Activated CD8-positive, alpha-beta T cell treated with anti-CD3 and anti-CD28 coated beads for 36 hours (primary cell): ENCODE results near the gene ZNF208. TPM values are rescaled to one million over a fixed set of nuclear protein-coding genes. Genes with fewer than 3 reads are reported as not detected.
"Not testable (repeated sequence)": the region's sequence is repeated elsewhere in the genome, so short reads cannot be mapped to it uniquely, and the experiment has no call there.

Source experiments
- ATAC-seq: fragments of 200-7000 bp; cut with Tn5 transposase; one replicate; pipeline ENCODE4 v1.10.0; 2021; ENCODE audit warnings: mild to moderate bottlenecking, moderate library complexity
- CTCF ChIA-PET: fragments of 350-600 bp; sonication (Branson Sonifier 250); formaldehyde crosslinking; loops from one replicate; lab custom pipeline; 2021; ENCODE audit warnings: antibody characterized with exemption; lab: Charles Lee
- POLR2A ChIA-PET: fragments of 350-600 bp; sonication (Branson Sonifier 250); formaldehyde crosslinking; loops from one replicate; lab custom pipeline; 2021; ENCODE audit warnings: antibody characterized with exemption; lab: Charles Lee
- DNase-seq: peaks from one replicate; pipeline ENCODE4 v3.0.0-alpha.2; 2020
- H3K27ac Mint-ChIP-seq: one replicate; pipeline ENCODE4 v1.8.0; 2021; ENCODE audit warnings: mild to moderate bottlenecking, mixed read lengths
- H3K27me3 Mint-ChIP-seq: one replicate; pipeline ENCODE4 v1.8.0; 2021; ENCODE audit warnings: mixed read lengths
- H3K36me3 Mint-ChIP-seq: one replicate; pipeline ENCODE4 v1.8.0; 2021; ENCODE audit warnings: low read depth, mixed read lengths
- H3K4me1 Mint-ChIP-seq: one replicate; pipeline ENCODE4 v1.8.0; 2021; ENCODE audit warnings: low read depth, mixed read lengths
- H3K4me3 Mint-ChIP-seq: one replicate; pipeline ENCODE4 v1.8.0; 2021; ENCODE audit warnings: mild to moderate bottlenecking, moderate library complexity, mixed read lengths
- H3K9me3 Mint-ChIP-seq: one replicate; pipeline ENCODE4 v1.8.0; 2021; ENCODE audit warnings: mixed read lengths
- CTCF ChIP-seq: fragments of 200-600 bp; IDR thresholded peaks from one replicate; pipeline ENCODE4 v1.8.0; 2022; ENCODE audit warnings: antibody characterized with exemption, mild to moderate bottlenecking
- intact Hi-C: fragments of 100-400 bp; cut with micrococcal nuclease; formaldehyde crosslinking; loops from one replicate; pipeline ENCODE4 v1.10.0; 2022
- total RNA-seq, 2 experiments: library from RNA; stranded (reverse); gene quantifications; one replicate each; pipeline ENCODE4 v1.2.3, GENCODE V29; 2021

The ZNF208 gene
- total RNA-seq, 2 experiments from 2014 or later, result 1.2 to 1.6 TPM

GRCh38 chr19:21891086-21891485 is 119.7 kb downstream of the ZNF208 start:
- H3K36me3 Mint-ChIP-seq, result peaks cover 4% of the 10 kb centered on the region
- ChIA-PET POLR2A (no interaction called here), CTCF (no interaction called here)
- TF ChIP-seq CTCF, result no peak
- intact Hi-C loops, result no loop called here
- no peak overlapping the region for H3K27ac Mint-ChIP-seq
- H3K4me1 Mint-ChIP-seq, result no peaks in the 10 kb centered on the region
- ATAC-seq (no peak), DNase-seq (no peak)
- no peak overlapping the region for H3K4me3 Mint-ChIP-seq
- peaks cover 5% of the 10 kb centered on the region for H3K9me3 Mint-ChIP-seq
- H3K27me3 Mint-ChIP-seq, result peaks cover 5% of the 10 kb centered on the region

GRCh38 chr19:21890017-21890416 is 120.7 kb downstream of the ZNF208 start:
- peak; percentile 63 for DNase-seq
- H3K27ac Mint-ChIP-seq, H3K27me3 Mint-ChIP-seq, H3K9me3 Mint-ChIP-seq, ATAC-seq, H3K36me3 Mint-ChIP-seq, H3K4me1 Mint-ChIP-seq, intact Hi-C loops, H3K4me3 Mint-ChIP-seq: not testable (repeated sequence)
- POLR2A ChIA-PET, result interaction anchor here (0.6 kb wide), 1 partner anchor 742 kb away, joined by 3 read pairs; no protein-coding TSS in a partner anchor
- TF ChIP-seq CTCF, result peak; percentile 41
- CTCF ChIA-PET, result interaction anchor here (0.6 to 1.1 kb wide), 3 partner anchors 38 to 1647 kb away, joined by 3 read pairs; no protein-coding TSS in a partner anchor

GRCh38 chr19:21885516-21885915 is 125.2 kb downstream of the ZNF208 start:
- H3K36me3 Mint-ChIP-seq, H3K4me3 Mint-ChIP-seq, ATAC-seq, POLR2A ChIA-PET, CTCF ChIA-PET, DNase-seq, intact Hi-C loops, H3K27ac Mint-ChIP-seq, H3K9me3 Mint-ChIP-seq, H3K4me1 Mint-ChIP-seq: not testable (repeated sequence)
- H3K27me3 Mint-ChIP-seq, result peaks cover 12% of the 10 kb centered on the region

GRCh38 chr19:21884786-21885185 is 126.0 kb downstream of the ZNF208 start:
- DNase-seq, H3K27ac Mint-ChIP-seq, H3K4me3 Mint-ChIP-seq, H3K36me3 Mint-ChIP-seq, ATAC-seq, CTCF ChIA-PET, intact Hi-C loops, H3K9me3 Mint-ChIP-seq, POLR2A ChIA-PET, H3K4me1 Mint-ChIP-seq: not testable (repeated sequence)
- peaks cover 12% of the 10 kb centered on the region for H3K27me3 Mint-ChIP-seq

- Mint-ChIP-seq H3K9me3 (no peaks in the 10 kb centered on the region), H3K36me3 (no peaks in the 10 kb centered on the region), H3K27ac (no peak overlapping the region), H3K4me1 (no peaks in the 10 kb centered on the region), H3K4me3 (no peak overlapping the region), H3K27me3 (peaks cover 9% of the 10 kb centered on the region)
- no peak for ATAC-seq
- CTCF ChIA-PET, result no interaction called here
- no peak for TF ChIP-seq CTCF
- intact Hi-C loops, result no loop called here
- DNase-seq, result no peak
- POLR2A ChIA-PET, result no interaction called here
Measured at GRCh38 chr19:21883516-21883915, 127.2 kb downstream of the ZNF208 start.

Other genes with a start within 250 kb of the ZNF208 start
- gene ZNF100, start 243.4 kb downstream of the ZNF208 start, total RNA-seq, result 10 to 100 TPM; 18.9 to 23.8 TPM
- gene ZNF43, start 174.8 kb downstream of the ZNF208 start, total RNA-seq, result 10 to 100 TPM; 27.4 to 28.6 TPM
- gene ZNF257, start 41.5 kb upstream of the ZNF208 start, total RNA-seq, result 1 to 10 TPM; 6.6 to 7.3 TPM
- gene ZNF676, start 186.0 kb upstream of the ZNF208 start, total RNA-seq, result not detected